Suppressor macrophage (primary cell): ENCODE measurements around the gene MYOM1.
"Not testable (repeated sequence)": the region's sequence is repeated elsewhere in the genome, so short reads cannot be mapped to it uniquely, and the experiment has no call there.

ENCODE experiments used
- DNase-seq, 4 experiments: peaks; one replicate each; pipeline ENCODE4 v3.0.0-alpha.2; 2020 to 2022

The MYOM1 gene

DNA sequence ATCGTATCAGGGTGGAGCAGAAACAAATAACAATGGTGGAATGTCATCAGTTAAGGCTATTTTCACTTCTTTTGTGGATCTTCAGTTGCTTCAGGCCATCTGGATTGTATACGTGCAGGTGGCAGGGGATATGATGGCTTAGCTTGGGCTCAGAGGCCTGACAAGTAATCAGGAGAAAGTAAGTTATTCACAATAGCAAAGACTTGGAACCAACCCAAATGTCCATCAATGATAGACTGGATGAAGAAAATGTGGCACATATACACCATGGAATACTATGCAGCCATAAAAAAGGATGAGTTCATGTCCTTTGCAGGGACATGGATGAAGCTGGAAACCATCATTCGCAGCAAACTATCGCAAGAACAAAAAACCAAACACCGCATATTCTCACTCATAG, 196.2 kb downstream of the MYOM1 start:
- DNase-seq = not testable (repeated sequence)
